Esophagus squamous epithelium (tissue), 5 donors: ENCODE data around the gene TMPRSS12. TPM values are rescaled to one million over a fixed set of nuclear protein-coding genes. Genes with fewer than 3 reads are reported as not detected.
"Not testable (repeated sequence)": the region's sequence is repeated elsewhere in the genome, so short reads cannot be mapped to it uniquely, and the experiment has no call there.

ENCODE experiments used
- DNase-seq: peaks from one replicate; lab custom pipeline; 2025; lab: John Stamatoyannopoulos, UW
- H3K27ac ChIP-seq, 4 donors: fragments of 200-600 bp; sonication (generic); one replicate each; pipeline ENCODE4 v1.5.1; 2016 to 2019; ENCODE audit warnings: mild to moderate bottlenecking in 1 of 4
- H3K27me3 ChIP-seq, 4 donors: fragments of 200-600 bp; sonication (generic); 1 replicate in 3 of 4; 2 replicates in 1 of 4; pipeline versions ENCODE4 v1.5.1 to v1.6.0; 2017 to 2021; ENCODE audit warnings: antibody characterized with exemption in 1 of 4
- H3K36me3 ChIP-seq, 3 donors: fragments of 200-600 bp; sonication (generic); one replicate each; pipeline ENCODE4 v1.5.1; 2016 to 2019
- H3K4me1 ChIP-seq, 3 donors: fragments of 200-600 bp; sonication (generic); one replicate each; pipeline ENCODE4 v1.5.1; 2017 to 2019
- H3K4me3 ChIP-seq, 4 donors: fragments of 200-600 bp; sonication (generic); 1 replicate in 3 of 4; 2 replicates in 1 of 4; pipeline ENCODE4 v1.5.1; 2016 to 2019; ENCODE audit warnings: mild to moderate bottlenecking in 2 of 4, moderate library complexity in 1 of 4
- H3K9me3 ChIP-seq, 3 donors: fragments of 200-600 bp; sonication (generic); one replicate each; pipeline ENCODE4 v1.5.1; 2016 to 2019
- CTCF ChIP-seq, 6 experiments: fragments of 450-650 bp in 4 of 6; fragments of 200-600 bp in 2 of 6; sonication (generic) in 2 of 6; IDR thresholded peaks; one replicate each; pipeline ENCODE4 v1.5.1; 2016 to 2019; ENCODE audit warnings: antibody characterized with exemption in 6 of 6, mild to moderate bottlenecking in 4 of 6, moderate library complexity in 4 of 6
- POLR2A ChIP-seq, 4 donors: fragments of 450-650 bp; IDR thresholded peaks; one replicate each; pipeline ENCODE4 v1.6.1; 2017; ENCODE audit warnings: antibody characterized with exemption in 4 of 4, mild to moderate bottlenecking in 4 of 4, moderate library complexity in 3 of 4
- WGBS, 2 donors: methylation state at CpG; one replicate each; pipeline ENCODE4 v1.1.5; 2018; 5-methylcytosine and 5-hydroxymethylcytosine counted together
- intact Hi-C: fragments of 100-400 bp; cut with DNase I; formaldehyde crosslinking; loops from one replicate; pipeline ENCODE4 v1.15.0; 2022
- total RNA-seq, 4 donors: library from RNA; depleted of rRNA; stranded (reverse); fragments of >200 nt; gene quantifications; one replicate each; pipeline ENCODE4 v1.1.0, GENCODE V29; 2016
- donor health status: DM: yes; HTN: yes; CAD: no.

The TMPRSS12 gene
- total RNA-seq, 4 donors from 2014 or later = not detected

GRCh38 chr12:50927356-50927755 lies 84.6 kb downstream of the TMPRSS12 start:
- no peaks in the 10 kb centered on the region for H3K9me3 ChIP-seq
- TF ChIP-seq POLR2A (IDR thresholded peaks at IDR 0.05) (no peak), CTCF (IDR thresholded peaks at IDR 0.05) (no peak)
- H3K4me1 ChIP-seq = peaks cover 22 to 90% (median 38%) of the 10 kb centered on the region in 3 donors
- peak overlapping the region; percentile 8 to 94 (median 50) for H3K27ac ChIP-seq
- H3K27me3 ChIP-seq = no peaks in the 10 kb centered on the region
- intact Hi-C loops = no loop called here
- 23 to 26% methylated on average over 2 of the region's 2 CpGs for WGBS, 2 donors
- peaks cover 0 to 30% (median 3%) of the 10 kb centered on the region in 3 donors for H3K36me3 ChIP-seq
- DNase-seq = no peak
- H3K4me3 ChIP-seq = peak overlapping the region; percentile 60 to 86 (median 80)

- WGBS, 2 donors = 56 to 59% methylated on average over 6 of the region's 6 CpGs
- DNase-seq = no peak
- intact Hi-C loops = no loop called here
- Histone ChIP-seq H3K36me3 (peaks cover 0 to 34% (median 3%) of the 10 kb centered on the region in 3 donors), H3K9me3 (no peaks in the 10 kb centered on the region), H3K27ac (peak overlapping the region; percentile 8 to 94 (median 50)), H3K27me3 (no peaks in the 10 kb centered on the region), H3K4me3 (peak overlapping the region; percentile 60 to 86 (median 80)), H3K4me1 (peaks cover 19 to 90% (median 33%) of the 10 kb centered on the region in 3 donors)
- TF ChIP-seq POLR2A (IDR thresholded peaks at IDR 0.05) (no peak), CTCF (IDR thresholded peaks at IDR 0.05) (no peak)
Measured at GRCh38 chr12:50927766-50928224, 85.1 kb downstream of the TMPRSS12 start.

GRCh38 chr12:50928392-50928791 lies 85.7 kb downstream of the TMPRSS12 start:
- Histone ChIP-seq H3K4me3 (peak overlapping the region; percentile 2 to 86 (median 80)), H3K36me3 (peaks cover 0 to 40% (median 3%) of the 10 kb centered on the region in 3 donors), H3K9me3 (no peaks in the 10 kb centered on the region), H3K4me1 (peaks cover 19 to 90% (median 27%) of the 10 kb centered on the region in 3 donors), H3K27ac (peak overlapping the region; percentile 5 to 94 (median 48)), H3K27me3 (no peaks in the 10 kb centered on the region)
- TF ChIP-seq POLR2A (IDR thresholded peaks at IDR 0.05) (no peak), CTCF (IDR thresholded peaks at IDR 0.05) (no peak)
- 48 to 49% methylated on average over 3 of the region's 3 CpGs for whole genome bisulfite sequencing, 2 donors
- intact Hi-C loops = no loop called here
- no peak for DNase-seq

- H3K27ac ChIP-seq = peak overlapping the region in 2 of 4 donors; percentile 3 to 89
- no peaks in the 10 kb centered on the region for H3K27me3 ChIP-seq
- H3K36me3 ChIP-seq = peaks cover 0 to 47% (median 3%) of the 10 kb centered on the region in 3 donors
- intact Hi-C loops = loop anchor here (10.0 kb wide), 1 partner anchor 55 kb away; no protein-coding TSS in a partner anchor
- no peak for DNase-seq
- H3K9me3 ChIP-seq = no peaks in the 10 kb centered on the region
- H3K4me3 ChIP-seq = peak overlapping the region in 1 of 4 donors; percentile 76
- H3K4me1 ChIP-seq = peaks cover 25 to 95% (median 33%) of the 10 kb centered on the region in 3 donors
- WGBS, 2 donors = 87 to 90% methylated on average over 3 of the region's 3 CpGs
- TF ChIP-seq POLR2A (IDR thresholded peaks at IDR 0.05) (no peak), CTCF (IDR thresholded peaks at IDR 0.05) (no peak)
Measured at GRCh38 chr12:50929831-50930230, 87.1 kb downstream of the TMPRSS12 start.

- WGBS, 2 donors = 90 to 91% methylated on average over 12 of the region's 12 CpGs
- peaks cover 30 to 96% (median 33%) of the 10 kb centered on the region in 3 donors for H3K4me1 ChIP-seq
- H3K9me3 ChIP-seq, H3K27me3 ChIP-seq, H3K27ac ChIP-seq, H3K4me3 ChIP-seq, DNase-seq: not testable (repeated sequence)
- intact Hi-C loops = loop anchor here (10.0 kb wide), 1 partner anchor 54 kb away; no protein-coding TSS in a partner anchor
- H3K36me3 ChIP-seq = peaks cover 0 to 47% (median 3%) of the 10 kb centered on the region in 3 donors
Measured at GRCh38 chr12:50930477-50930876, 87.8 kb downstream of the TMPRSS12 start.
